SK-N-SH treated with all-trans-retinoic acid at 6 μM for 48 hours (cell line): ENCODE data around the gene LIMD2.

Experiments used
- ATAC-seq: fragments of 200-7000 bp; cut with Tn5 transposase; 3 replicates; pipeline ENCODE4 v1.9.1; 2020; ENCODE audit warnings: mild to moderate bottlenecking, moderate library complexity
- ARNTL ChIP-seq: fragments of 450-650 bp; formaldehyde crosslinking; IDR thresholded peaks from 2 replicates; pipeline ENCODE4 v1.5.0; 2020; ENCODE audit warnings: low read depth, mild to moderate bottlenecking, moderate library complexity, borderline replicate concordance
- BACH2 ChIP-seq: fragments of 250-450 bp; sonication (Bioruptor Pico); IDR thresholded peaks from 2 replicates; pipeline ENCODE4 v1.9.0; 2021; ENCODE audit warnings: mild to moderate bottlenecking, borderline replicate concordance
- CSDC2 ChIP-seq: fragments of 250-450 bp; sonication (Bioruptor Pico); IDR thresholded peaks from 2 replicates; pipeline ENCODE4 v1.5.0; 2020; ENCODE audit warnings: mild to moderate bottlenecking, moderate library complexity
- ESRRG ChIP-seq: fragments of 250-450 bp; sonication (Bioruptor Pico); IDR thresholded peaks from 2 replicates; pipeline ENCODE4 v1.6.1; 2021; ENCODE audit warnings: mild to moderate bottlenecking
- GLIS3 ChIP-seq: fragments of 250-450 bp; sonication (Bioruptor Pico); IDR thresholded peaks from 2 replicates; pipeline ENCODE4 v1.5.0; 2020; ENCODE audit warnings: mild to moderate bottlenecking, moderate library complexity
- ISL1 ChIP-seq: fragments of 250-450 bp; sonication (Bioruptor Pico); IDR thresholded peaks from 2 replicates; pipeline ENCODE4 v2.1.2; 2022; ENCODE audit warnings: mild to moderate bottlenecking, moderate library complexity
- OSR1 ChIP-seq: fragments of 250-450 bp; sonication (Bioruptor Pico); IDR thresholded peaks from 2 replicates; pipeline ENCODE4 v1.8.0; 2022; ENCODE audit warnings: moderate library complexity, mild to moderate bottlenecking, inconsistent platforms
- PATZ1 ChIP-seq: fragments of 250-450 bp; sonication (Bioruptor Pico); IDR thresholded peaks from 2 replicates; pipeline ENCODE4 v1.8.0; 2020; ENCODE audit warnings: mild to moderate bottlenecking, moderate library complexity, borderline replicate concordance
- POU6F1 ChIP-seq: fragments of 250-450 bp; sonication (Bioruptor Pico); IDR thresholded peaks from 2 replicates; pipeline ENCODE4 v1.8.0; 2021; ENCODE audit warnings: low read depth, mild to moderate bottlenecking, moderate library complexity, borderline replicate concordance
- PPARA ChIP-seq: fragments of 250-450 bp; sonication (Bioruptor Pico); IDR thresholded peaks from 2 replicates; pipeline ENCODE4 v1.5.0; 2020; ENCODE audit warnings: mild to moderate bottlenecking, borderline replicate concordance
- RARB ChIP-seq: fragments of 250-450 bp; sonication (Bioruptor Pico); IDR thresholded peaks from 2 replicates; pipeline ENCODE4 v1.8.0; 2021; ENCODE audit warnings: mild to moderate bottlenecking, moderate library complexity
- SNAI2 ChIP-seq: fragments of 250-450 bp; sonication (Bioruptor Pico); IDR thresholded peaks from 2 replicates; pipeline ENCODE4 v1.5.0; 2020; ENCODE audit warnings: mild to moderate bottlenecking, moderate library complexity
- TOX ChIP-seq: fragments of 250-450 bp; sonication (Bioruptor Pico); IDR thresholded peaks from 2 replicates; pipeline ENCODE4 v1.8.0; 2021; ENCODE audit warnings: mild to moderate bottlenecking, moderate library complexity, borderline replicate concordance
- TSHZ2 ChIP-seq: fragments of 250-450 bp; sonication (Bioruptor Pico); IDR thresholded peaks from 2 replicates; pipeline ENCODE4 v1.5.0; 2020; ENCODE audit warnings: mild to moderate bottlenecking, moderate library complexity
- ZC3H10 ChIP-seq: fragments of 250-450 bp; sonication (Bioruptor Pico); IDR thresholded peaks from 2 replicates; pipeline ENCODE4 v1.5.1; 2021; ENCODE audit warnings: mild to moderate bottlenecking, moderate library complexity
- ZFP3 ChIP-seq: fragments of 250-450 bp; sonication (Bioruptor Pico); IDR thresholded peaks from 2 replicates; pipeline ENCODE4 v1.5.0; 2020; ENCODE audit warnings: mild to moderate bottlenecking, moderate library complexity
- ZFP30 ChIP-seq: fragments of 450-650 bp; formaldehyde crosslinking; IDR thresholded peaks from 2 replicates; pipeline ENCODE4 v1.5.0; 2022; ENCODE audit warnings: mild to moderate bottlenecking, moderate library complexity
- ZNF565 ChIP-seq: fragments of 450-650 bp; formaldehyde crosslinking; conservative IDR thresholded peaks from 2 replicates; pipeline ENCODE4 v1.5.0; 2020; ENCODE audit warnings: low read depth, mild to moderate bottlenecking, moderate library complexity
- ZNF70 ChIP-seq: fragments of 450-650 bp; formaldehyde crosslinking; IDR thresholded peaks from 2 replicates; pipeline ENCODE4 v1.5.0; 2020; ENCODE audit warnings: mild to moderate bottlenecking, moderate library complexity
- ZNF8 ChIP-seq: fragments of 450-650 bp; formaldehyde crosslinking; IDR thresholded peaks from 2 replicates; pipeline ENCODE4 v1.5.0; 2020; ENCODE audit warnings: mild to moderate bottlenecking, moderate library complexity
- TF ChIP-seq, protein P1 (sequence below): fragments of 250-450 bp; sonication (Bioruptor Pico); IDR thresholded peaks from 2 replicates; pipeline ENCODE4 v1.5.1; 2021; ENCODE audit warnings: mild to moderate bottlenecking, moderate library complexity
- TF ChIP-seq, protein P2 (sequence below): fragments of 250-450 bp; sonication (Bioruptor Pico); IDR thresholded peaks from 2 replicates; pipeline ENCODE4 v1.5.1; 2020; ENCODE audit warnings: low read depth, mild to moderate bottlenecking, moderate library complexity

The LIMD2 gene

GRCh38 chr17:63658366-63658765, 41.6 kb downstream of the LIMD2 start:
- TF ChIP-seq ZNF565 (CRISPR knock-in tag) (no peak), ESRRG (CRISPR knock-in tag) (no peak), GLIS3 (CRISPR knock-in tag) (no peak), BACH2 (CRISPR knock-in tag) (no peak), ZFP30 (CRISPR knock-in tag) (no peak), ZNF8 (no peak), PPARA (CRISPR knock-in tag) (no peak), RARB (no peak), ISL1 (no peak), CSDC2 (CRISPR knock-in tag) (no peak), ZC3H10 (CRISPR knock-in tag) (no peak), TOX (no peak), TSHZ2 (CRISPR knock-in tag) (no peak), ZNF70 (CRISPR knock-in tag) (no peak), SNAI2 (no peak)
- TF ChIP-seq, protein P1, sequence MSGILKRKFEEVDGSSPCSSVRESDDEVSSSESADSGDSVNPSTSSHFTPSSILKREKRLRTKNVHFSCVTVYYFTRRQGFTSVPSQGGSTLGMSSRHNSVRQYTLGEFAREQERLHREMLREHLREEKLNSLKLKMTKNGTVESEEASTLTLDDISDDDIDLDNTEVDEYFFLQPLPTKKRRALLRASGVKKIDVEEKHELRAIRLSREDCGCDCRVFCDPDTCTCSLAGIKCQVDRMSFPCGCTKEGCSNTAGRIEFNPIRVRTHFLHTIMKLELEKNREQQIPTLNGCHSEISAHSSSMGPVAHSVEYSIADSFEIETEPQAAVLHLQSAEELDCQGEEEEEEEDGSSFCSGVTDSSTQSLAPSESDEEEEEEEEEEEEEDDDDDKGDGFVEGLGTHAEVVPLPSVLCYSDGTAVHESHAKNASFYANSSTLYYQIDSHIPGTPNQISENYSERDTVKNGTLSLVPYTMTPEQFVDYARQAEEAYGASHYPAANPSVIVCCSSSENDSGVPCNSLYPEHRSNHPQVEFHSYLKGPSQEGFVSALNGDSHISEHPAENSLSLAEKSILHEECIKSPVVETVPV (CRISPR knock-in tag) = no peak
- TF ChIP-seq, all 23 proteins: peak for 0
- peak; percentile 48 for ATAC-seq

DNA sequence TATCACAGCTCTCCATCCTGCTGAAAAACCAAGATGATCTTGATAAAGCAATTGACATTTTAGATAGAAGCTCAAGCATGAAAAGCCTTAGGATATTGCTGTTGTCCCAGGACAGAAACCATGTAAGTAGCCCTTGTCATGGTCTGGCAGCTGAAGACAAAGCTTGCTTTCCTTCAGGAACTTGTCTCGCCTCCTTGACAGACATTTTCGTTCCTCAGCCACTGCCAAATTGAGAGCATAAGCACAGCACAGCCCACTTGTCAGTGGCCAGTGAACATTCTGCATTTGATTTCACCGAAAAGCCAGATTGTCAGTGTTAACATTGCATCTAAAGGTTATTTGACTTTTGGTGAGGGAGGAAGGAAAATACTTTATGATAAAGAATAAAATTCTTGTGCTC, 42.1 kb downstream of the LIMD2 start:
- no peak for TF ChIP-seq POU6F1
- no peak for TF ChIP-seq RARB
- TF ChIP-seq, protein P2, sequence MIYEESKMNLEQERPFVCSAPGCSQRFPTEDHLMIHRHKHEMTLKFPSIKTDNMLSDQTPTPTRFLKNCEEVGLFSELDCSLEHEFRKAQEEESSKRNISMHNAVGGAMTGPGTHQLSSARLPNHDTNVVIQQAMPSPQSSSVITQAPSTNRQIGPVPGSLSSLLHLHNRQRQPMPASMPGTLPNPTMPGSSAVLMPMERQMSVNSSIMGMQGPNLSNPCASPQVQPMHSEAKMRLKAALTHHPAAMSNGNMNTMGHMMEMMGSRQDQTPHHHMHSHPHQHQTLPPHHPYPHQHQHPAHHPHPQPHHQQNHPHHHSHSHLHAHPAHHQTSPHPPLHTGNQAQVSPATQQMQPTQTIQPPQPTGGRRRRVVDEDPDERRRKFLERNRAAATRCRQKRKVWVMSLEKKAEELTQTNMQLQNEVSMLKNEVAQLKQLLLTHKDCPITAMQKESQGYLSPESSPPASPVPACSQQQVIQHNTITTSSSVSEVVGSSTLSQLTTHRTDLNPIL (CRISPR knock-in tag) = no peak
- no peak for TF ChIP-seq SNAI2
- no peak for TF ChIP-seq ZFP30 (CRISPR knock-in tag)
- no peak for TF ChIP-seq ZC3H10 (CRISPR knock-in tag)
- TF ChIP-seq TSHZ2 (CRISPR knock-in tag) = no peak
- no peak for TF ChIP-seq CSDC2 (CRISPR knock-in tag)
- no peak for TF ChIP-seq ZNF8
- TF ChIP-seq ZNF565 (CRISPR knock-in tag) = no peak
- no peak for TF ChIP-seq PATZ1 (CRISPR knock-in tag)
- no peak for TF ChIP-seq ISL1
- TF ChIP-seq ZFP3 (CRISPR knock-in tag) = no peak
- TF ChIP-seq TOX = no peak
- TF ChIP-seq ESRRG (CRISPR knock-in tag) = no peak
- TF ChIP-seq OSR1 (CRISPR knock-in tag) = no peak
- TF ChIP-seq ARNTL (CRISPR knock-in tag) = no peak
- no peak for ATAC-seq
